ENCODE results near the gene COL28A1.
"Not testable (repeated sequence)": the region's sequence is repeated elsewhere in the genome, so short reads cannot be mapped to it uniquely, and the experiment has no call there.

The COL28A1 gene

GRCh38 chr7:7561591-7561990, 25.9 kb upstream of the COL28A1 start:
- not testable (repeated sequence) for DNase-seq (ENCODE audit: low read depth in 2 of 2)

GRCh38 chr7:7557252-7557651, 21.6 kb upstream of the COL28A1 start:
- DNase-seq (ENCODE audit: low read depth in 2 of 2), result no peak

GRCh38 chr7:7556852-7557251, 21.2 kb upstream of the COL28A1 start:
- DNase-seq (ENCODE audit: low read depth in 2 of 2), result no peak

- no peak for DNase-seq (ENCODE audit: low read depth in 2 of 2)
These were observed 19.2 kb upstream of the COL28A1 start for GRCh38 chr7:7554649-7555575.

- no peak for DNase-seq (ENCODE audit: low read depth in 2 of 2)
These were observed 18.4 kb upstream of the COL28A1 start for GRCh38 chr7:7554021-7554432.

- DNase-seq (ENCODE audit: low read depth in 2 of 2), result no peak
These were observed 17.7 kb upstream of the COL28A1 start for GRCh38 chr7:7553386-7553785.

GRCh38 chr7:7552199-7552598, 16.5 kb upstream of the COL28A1 start:
- no peak for DNase-seq (ENCODE audit: low read depth in 2 of 2)

GRCh38 chr7:7550663-7551062, 15.0 kb upstream of the COL28A1 start:
- DNase-seq (ENCODE audit: low read depth in 2 of 2), result no peak

GRCh38 chr7:7548407-7548806, 12.7 kb upstream of the COL28A1 start:
- DNase-seq (ENCODE audit: low read depth in 2 of 2), result no peak

GRCh38 chr7:7542251-7542835, 6.7 kb upstream of the COL28A1 start:
- DNase-seq (ENCODE audit: low read depth in 2 of 2), result no peak

- DNase-seq (ENCODE audit: low read depth in 2 of 2), result no peak
These were observed 4.0 kb upstream of the COL28A1 start for GRCh38 chr7:7539711-7540110.

GRCh38 chr7:7539152-7539551, 3.5 kb upstream of the COL28A1 start:
- DNase-seq (ENCODE audit: low read depth in 2 of 2), result no peak

GRCh38 chr7:7537711-7538110, 2.0 kb upstream of the COL28A1 start:
- no peak for DNase-seq (ENCODE audit: low read depth in 2 of 2)

- DNase-seq (ENCODE audit: low read depth in 2 of 2), result no peak
These were observed 835 bp upstream of the COL28A1 start for GRCh38 chr7:7536396-7537019.

- no peak for DNase-seq (ENCODE audit: low read depth in 2 of 2)
These were observed 1.7 kb downstream of the COL28A1 start for GRCh38 chr7:7533831-7534430.

- DNase-seq (ENCODE audit: low read depth in 2 of 2), result no peak
These were observed 6.3 kb downstream of the COL28A1 start for GRCh38 chr7:7529328-7529727.

GRCh38 chr7:7527047-7527446, 8.6 kb downstream of the COL28A1 start:
- DNase-seq (ENCODE audit: low read depth in 2 of 2), result no peak

GRCh38 chr7:7526006-7526405, 9.7 kb downstream of the COL28A1 start:
- DNase-seq (ENCODE audit: low read depth in 2 of 2), result no peak

GRCh38 chr7:7524121-7524520, 11.6 kb downstream of the COL28A1 start:
- DNase-seq (ENCODE audit: low read depth in 2 of 2), result no peak

GRCh38 chr7:7522421-7522820, 13.3 kb downstream of the COL28A1 start:
- no peak for DNase-seq (ENCODE audit: low read depth in 2 of 2)

GRCh38 chr7:7521259-7521658, 14.4 kb downstream of the COL28A1 start:
- no peak for DNase-seq (ENCODE audit: low read depth in 2 of 2)

- no peak for DNase-seq (ENCODE audit: low read depth in 2 of 2)
These were observed 16.1 kb downstream of the COL28A1 start for GRCh38 chr7:7519528-7519927.
